HG03571 (cell line): Measurements from ENCODE around the gene PRICKLE1.
A peak's percentile ranks its signal among the peaks of the same experiment; 100 is the strongest.

Source experiments
- ATAC-seq: cut with Tn5 transposase; IDR thresholded peaks from one replicate; pipeline ENCODE4 v1.9.1; 2021; ENCODE audit not compliant: unreplicated experiment

PRICKLE1 gene

DNA sequence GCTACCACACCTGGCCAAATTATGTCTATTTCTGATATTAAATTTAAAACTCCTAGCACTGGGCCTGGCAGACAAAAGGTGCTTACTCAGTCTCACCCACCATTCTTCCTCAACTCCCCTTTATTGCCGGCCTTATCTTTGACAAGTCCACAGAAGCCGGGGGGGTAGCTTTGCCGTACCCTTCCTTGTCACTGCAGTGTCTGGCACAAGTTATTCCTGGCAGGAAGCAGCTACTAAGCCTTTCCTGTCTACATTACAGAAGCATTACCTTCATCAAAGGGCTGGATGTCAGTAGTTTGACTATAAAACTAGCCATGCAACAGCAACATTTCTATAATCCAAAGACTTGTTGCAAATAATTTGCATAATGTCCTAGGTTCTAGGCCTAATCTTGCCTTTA lies 127.1 kb downstream of the PRICKLE1 start:
- ATAC-seq = no peak

DNA sequence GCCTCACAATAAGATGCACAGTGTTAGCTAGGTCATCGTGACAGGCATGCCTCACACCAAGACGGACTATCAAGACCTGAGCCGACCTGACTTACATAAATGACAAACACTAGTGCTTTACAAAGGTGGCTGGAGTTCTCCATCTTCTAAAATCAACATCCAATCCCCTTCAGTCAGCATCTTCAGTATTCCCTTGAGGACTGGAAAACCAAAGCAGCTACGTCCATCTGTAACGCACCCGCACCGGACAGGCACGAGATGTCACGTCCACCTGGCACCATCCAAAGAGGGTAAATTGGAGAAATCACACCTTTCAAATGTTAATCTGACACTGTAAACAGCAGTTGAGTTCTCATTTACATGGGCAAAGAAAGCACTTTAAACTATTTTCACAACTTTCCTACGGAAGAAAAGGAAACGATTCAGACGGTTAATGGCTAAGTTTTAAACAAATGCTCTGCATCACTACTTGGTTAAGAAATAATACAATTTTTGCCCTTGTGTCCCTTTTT lies 130.2 kb downstream of the PRICKLE1 start:
- ATAC-seq = no peak

- no peak for ATAC-seq
These were observed 131.0 kb downstream of the PRICKLE1 start for GRCh38 chr12:42458575-42458974.

- no peak for ATAC-seq
These were observed 139.3 kb downstream of the PRICKLE1 start for GRCh38 chr12:42450248-42450647.

DNA sequence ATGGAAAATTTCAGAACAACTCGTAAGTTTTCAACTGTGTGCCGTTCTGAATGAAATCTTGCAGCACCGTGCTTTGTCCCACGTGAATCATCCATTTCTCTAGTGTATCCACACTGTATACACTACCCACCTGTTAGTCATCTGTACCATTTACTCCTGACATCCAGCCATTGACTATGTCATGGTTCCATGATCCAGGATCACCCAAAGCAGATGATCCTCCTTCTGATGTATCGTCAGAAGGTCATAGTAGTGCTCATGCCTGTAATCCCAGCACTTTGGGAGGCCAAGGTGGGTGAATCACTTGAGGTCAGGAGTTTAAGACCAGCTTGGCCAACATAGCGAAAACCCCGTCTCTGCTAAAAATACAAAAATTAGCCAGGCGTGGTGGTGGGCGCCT lies 140.7 kb downstream of the PRICKLE1 start:
- no peak for ATAC-seq

GRCh38 chr12:42447371-42447786 lies 142.2 kb downstream of the PRICKLE1 start:
- no peak for ATAC-seq

DNA sequence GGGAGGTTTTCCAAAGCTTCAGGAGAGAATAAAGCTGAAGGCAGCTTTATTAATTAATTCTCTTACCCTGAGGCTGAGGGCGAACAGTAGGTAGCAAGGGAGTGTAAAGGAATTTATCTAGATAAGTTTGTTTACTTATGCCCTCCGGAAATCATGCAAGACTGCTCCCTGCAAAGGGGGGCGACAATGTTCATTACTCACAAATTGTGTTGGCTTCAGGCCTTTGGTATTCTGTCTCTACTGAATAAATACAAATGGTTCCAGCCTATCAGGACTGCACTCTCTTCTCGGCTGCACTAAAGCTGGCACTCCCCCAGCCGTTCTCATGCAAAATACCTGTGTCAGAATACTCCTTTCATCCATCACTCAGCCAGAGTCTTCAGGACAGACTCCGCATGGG lies 142.8 kb downstream of the PRICKLE1 start:
- no peak for ATAC-seq

- ATAC-seq = no peak
These were observed 143.7 kb downstream of the PRICKLE1 start for GRCh38 chr12:42445891-42446290.

- no peak for ATAC-seq
These were observed 145.2 kb downstream of the PRICKLE1 start for GRCh38 chr12:42444192-42444943.

DNA sequence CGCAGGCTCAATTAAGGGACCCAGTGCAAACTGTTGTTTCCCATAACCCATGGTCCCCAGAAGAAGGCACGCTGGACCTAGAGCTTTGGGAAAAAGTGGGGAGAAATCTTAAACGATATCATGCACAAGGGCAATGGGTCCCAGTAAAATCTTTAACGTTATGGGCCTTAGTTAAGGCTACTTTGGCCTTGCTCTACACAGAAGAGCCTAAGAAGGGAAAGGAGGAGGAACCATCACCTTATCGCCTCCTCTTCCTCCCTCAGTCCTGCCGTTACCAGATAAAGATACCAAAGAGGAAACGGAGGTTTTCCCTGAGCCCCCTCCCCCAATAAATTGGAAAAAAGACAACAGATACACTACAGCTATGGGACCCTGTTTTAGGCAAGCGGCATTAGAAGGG lies 146.7 kb downstream of the PRICKLE1 start:
- no peak for ATAC-seq

DNA sequence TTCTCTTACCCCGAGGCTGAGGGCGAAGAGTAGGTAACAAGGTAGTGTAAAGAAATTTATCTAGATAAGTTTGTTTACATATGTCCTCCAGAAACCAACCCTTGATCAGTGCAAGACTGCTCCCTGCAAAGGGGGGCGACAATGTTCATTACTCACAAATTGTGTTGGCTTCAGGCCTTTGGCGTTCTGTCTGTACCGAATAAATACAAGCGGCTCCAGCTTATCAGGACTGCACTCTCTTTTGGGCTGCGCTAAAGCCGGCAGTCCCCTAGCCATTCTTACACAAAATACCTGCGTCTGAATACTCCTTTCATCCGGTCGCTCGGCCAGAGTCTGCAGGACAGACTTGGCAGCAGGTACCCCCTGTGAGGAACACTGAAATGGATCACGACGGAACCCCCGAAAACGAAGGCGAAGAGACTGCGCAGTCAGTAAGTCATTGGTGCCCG lies 147.2 kb downstream of the PRICKLE1 start:
- ATAC-seq = no peak

GRCh38 chr12:42440608-42441007 lies 148.9 kb downstream of the PRICKLE1 start:
- no peak for ATAC-seq

DNA sequence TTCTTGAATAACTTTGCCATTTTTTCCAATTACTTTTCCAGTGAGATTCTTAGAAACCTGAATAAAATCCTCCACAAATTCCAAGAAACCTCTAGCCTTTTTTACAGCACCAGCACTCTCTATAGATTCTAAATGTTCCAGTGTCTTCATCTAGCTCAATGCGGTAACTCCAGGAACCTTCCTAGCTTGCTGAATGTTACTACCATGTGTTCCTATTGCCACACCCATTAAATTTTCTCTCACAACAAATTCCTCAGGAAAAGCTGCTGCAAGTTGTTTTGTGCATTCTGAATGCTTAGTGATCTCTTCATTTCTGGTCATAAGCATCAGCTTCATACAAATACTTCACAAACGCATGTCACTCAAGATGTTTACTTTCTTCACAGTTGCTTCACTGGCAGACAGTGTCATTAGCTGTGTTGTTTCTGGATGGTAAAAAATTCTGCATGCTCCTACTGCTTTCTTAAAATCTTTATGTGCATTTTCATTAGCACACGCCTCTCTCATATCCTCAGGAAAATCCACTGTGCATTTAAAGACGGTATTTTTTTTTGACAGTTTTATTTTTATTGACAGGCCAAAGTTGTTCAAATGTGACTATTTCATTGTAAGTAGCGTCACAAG lies 156.9 kb downstream of the PRICKLE1 start:
- no peak for ATAC-seq

- no peak for ATAC-seq
These were observed 160.7 kb downstream of the PRICKLE1 start for GRCh38 chr12:42428850-42429249.

GRCh38 chr12:42426746-42427145 lies 162.8 kb downstream of the PRICKLE1 start:
- ATAC-seq = no peak

DNA sequence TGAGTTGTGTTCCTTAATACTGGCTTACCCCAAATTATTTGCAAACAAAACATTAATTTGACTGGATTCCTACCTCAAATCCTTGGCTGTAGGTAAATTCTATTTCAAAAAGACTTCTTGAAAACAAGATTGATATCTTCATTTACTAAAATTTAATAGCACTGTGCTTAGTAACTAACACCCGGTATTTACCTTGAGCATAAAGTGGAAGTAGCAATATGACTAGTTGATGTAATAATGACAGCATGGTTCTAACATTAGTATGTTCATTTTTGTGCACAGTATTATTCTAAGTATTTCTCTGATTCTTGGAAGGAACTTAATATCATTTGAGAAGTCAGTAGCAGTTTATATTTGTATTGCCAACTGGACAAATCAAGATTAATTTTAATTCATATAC lies 166.8 kb downstream of the PRICKLE1 start:
- ATAC-seq = no peak

DNA sequence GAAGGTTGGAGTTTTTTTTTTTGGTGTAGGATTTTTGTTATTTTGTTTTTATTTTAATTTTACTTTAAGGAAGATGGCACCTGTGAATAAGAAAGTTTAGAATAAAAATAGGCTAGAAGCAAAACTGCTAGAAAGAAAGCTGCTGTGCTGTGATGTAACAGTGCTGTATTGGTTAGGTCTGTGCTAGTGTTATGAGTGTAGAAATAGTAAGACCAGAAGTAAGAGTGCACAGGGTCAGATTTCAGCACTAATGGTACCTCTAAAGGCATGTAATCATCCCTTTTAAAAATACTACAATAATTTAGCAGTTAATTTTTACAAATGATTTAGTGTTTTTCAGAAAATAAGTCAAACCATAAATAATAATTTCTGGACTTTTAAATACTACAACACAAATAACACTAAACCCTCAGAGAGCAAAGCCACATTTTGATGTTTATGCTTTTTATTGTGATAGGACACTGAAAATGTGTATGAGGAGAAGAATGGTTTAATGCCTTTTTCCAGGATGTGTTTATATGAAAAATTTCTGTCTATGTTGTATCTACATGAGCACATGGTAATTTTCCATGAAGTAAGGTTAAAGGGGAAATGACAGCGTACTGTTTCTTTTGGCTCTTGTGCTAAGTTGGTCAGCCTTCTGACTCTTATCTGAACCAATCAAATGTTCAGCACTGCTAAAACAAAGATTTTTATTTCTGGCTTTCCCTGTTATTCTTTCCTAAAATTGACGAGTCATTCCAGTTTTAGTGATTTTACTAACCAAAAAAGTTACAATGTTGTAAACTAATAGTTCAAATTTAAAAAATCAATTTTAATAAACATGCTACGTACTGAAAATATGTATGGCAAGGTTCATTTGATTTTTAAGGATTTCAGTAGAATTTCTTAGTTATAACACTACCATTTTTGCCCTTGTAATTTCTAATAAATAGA lies 167.4 kb downstream of the PRICKLE1 start:
- ATAC-seq = peak; percentile 80

DNA sequence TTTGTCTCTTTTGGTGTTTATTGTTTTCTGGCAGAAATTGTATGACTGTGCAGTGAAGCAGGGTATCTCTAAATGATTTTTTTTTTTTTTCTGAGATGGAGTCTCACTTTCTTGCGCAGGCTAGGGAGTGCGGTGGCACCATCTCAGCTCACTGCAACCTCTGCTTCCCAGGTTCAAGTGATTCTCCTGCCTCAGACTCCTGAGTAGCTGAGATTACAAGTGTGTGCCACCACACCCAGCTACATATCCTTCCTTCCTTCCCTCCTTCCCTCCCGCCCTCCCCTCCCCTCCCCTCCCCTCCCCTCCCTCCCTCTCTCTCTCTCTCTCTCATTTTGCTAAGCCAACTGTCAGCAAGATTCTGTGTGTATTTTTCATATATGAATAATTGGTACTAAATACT lies 169.2 kb downstream of the PRICKLE1 start:
- ATAC-seq = no peak

DNA sequence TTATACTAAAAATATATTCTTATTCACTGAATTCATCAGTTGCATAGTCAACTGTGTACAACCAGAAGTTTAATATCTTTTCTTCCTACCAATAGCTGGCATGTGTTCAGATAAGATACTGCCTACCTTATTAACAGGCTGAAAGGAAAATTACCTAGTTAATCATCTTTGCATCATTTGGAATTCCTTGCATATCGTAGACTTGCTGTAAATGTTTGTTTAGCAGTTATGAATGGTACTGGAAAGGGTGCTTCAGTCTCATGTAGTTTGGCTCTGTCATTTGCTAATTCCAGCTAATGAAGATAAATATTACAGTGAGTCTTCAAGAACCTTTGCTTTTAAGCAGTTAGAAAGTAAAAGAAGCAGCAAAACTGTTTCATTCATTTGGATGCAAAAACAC lies 179.2 kb downstream of the PRICKLE1 start:
- no peak for ATAC-seq

- no peak for ATAC-seq
These were observed 180.1 kb downstream of the PRICKLE1 start for GRCh38 chr12:42409471-42409870.

GRCh38 chr12:42407306-42407705 lies 182.2 kb downstream of the PRICKLE1 start:
- ATAC-seq = no peak
